GM19238 (cell line): ENCODE results near the gene SRPX.

Experiments used
- DNase-seq: peaks from one replicate; pipeline ENCODE4 v3.0.0; 2011; ENCODE audit warnings: low spot score; ENCODE audit not compliant: insufficient read length

Gene SRPX

DNA sequence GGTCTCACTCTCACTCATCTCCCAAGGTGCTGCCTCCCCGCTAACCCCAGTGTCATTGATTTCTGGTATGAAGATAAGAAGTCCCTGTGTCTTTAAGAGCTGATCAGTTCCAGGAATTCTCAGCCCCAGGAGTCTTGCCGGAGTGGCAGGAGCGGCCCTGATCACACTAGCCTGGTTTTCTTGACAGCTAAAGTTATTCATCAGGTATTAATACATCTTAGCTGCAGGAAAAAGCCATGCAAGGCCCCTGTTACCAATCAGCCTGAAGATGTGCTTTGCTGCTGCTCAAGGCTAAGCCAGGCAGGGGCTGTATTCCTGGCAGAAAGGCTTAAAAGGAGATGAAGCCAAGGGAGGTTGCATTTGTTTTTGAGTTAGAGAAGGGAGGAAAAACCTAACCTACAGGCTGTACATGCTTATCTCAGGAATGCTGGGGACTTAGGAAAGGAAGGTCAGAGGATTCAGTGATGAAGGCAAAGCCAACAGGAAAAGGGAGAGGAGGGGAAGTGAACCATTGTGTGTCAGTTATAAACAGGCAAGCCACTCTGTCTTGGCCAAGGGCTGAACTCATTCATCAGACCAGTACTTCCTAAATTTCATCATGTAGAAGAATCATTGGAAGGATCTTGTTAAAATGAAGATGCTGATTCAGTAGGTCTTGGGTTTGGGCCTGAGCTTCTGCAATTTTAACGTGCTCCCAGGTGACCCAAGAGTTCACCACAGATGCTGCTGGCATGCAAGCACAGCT lies 8.6 kb downstream of the SRPX start:
- no peak for DNase-seq

DNA sequence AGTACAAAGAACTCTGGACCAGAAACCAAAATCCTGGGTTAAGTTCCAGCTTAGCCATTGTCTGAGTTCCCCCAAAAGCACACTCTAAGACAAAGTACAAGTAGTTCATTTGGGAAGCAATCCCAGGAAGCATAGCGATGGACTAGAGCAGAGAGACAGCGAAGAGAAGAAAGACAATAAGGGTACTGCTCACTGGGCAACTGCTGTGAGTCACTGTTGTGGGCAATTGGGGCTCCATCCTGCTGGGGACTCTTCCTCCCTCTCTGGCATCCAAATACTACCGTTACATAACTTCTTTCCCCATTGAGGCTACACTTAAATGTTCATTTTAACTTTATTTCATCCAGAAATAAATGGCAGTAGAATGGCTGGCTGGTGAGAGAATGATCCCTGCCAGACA lies 14.1 kb downstream of the SRPX start:
- DNase-seq = no peak

DNA sequence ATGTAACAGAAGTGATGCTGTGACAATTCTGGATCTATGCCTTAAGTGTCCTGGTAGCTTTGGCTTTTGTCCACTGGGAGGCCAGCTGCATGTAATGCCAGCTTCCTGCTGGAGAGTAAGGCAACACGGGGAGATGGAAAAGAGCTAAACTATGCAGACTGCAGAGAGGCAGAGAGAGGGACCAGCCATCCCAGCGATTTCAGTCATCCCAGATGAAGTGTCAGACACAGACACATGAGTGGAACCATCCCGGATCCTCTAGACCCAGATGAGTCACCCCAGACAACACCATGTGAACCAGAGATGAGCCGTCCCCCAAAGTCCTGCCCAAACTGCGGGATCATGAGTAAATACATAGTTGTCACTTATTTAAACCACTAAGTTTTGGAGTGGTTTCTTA lies 14.6 kb downstream of the SRPX start:
- DNase-seq = no peak

DNA sequence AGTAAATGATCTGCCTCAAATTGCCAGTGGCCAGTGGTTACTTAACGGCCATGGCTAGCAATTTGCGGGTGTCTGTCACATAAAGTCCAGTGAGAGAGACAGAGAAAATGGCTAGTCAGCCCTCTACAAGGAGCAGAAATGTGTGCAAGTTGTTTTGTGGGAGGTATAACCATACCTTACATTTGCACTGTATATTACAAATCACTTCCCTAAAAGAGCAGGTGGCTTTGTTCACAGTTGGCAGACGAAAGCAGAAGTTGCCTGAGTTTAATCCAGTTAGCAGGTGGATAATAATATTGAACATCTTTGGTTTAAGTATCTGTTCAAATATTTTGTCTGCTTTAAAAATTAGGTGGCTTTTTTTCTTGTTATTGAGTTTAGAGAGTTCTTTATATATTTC lies 15.6 kb downstream of the SRPX start:
- no peak for DNase-seq

DNA sequence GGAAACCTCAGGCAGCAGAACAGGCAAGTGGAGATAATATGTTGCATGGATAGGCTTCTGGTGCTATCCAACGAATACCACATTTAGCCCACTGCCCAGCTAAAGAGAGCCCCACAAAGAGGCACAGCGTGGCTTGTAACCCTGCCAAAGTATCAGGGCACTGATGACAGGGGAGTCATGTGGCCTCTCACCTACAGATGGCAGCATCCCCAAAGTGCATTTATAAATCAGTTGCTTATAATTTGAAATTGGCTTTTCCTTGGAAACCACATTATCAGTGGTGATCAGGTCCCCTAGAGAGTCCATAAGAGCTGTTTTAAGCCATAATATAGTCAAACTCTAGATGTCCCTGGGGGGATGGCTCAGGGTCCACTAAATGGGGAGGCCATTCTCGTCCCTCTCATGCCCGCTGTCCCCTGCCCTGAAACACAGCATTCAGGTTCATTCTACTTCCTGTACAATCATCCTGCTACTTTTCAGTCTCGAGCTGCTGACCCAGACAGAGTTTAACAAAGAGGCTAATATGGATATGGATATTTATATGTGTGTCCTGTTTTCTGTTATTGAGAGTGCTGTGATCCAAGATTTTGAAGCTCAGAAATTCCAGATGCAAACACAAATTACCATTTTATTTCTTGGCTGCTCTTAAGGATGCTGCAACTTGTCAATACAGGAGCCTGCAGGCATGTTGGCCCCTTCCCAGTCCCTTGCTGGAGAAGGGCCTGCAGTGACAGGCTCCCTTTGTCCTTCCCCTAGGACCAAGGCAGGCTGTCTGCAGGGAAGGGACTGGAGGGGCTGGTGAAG lies 28.5 kb downstream of the SRPX start:
- no peak for DNase-seq

DNA sequence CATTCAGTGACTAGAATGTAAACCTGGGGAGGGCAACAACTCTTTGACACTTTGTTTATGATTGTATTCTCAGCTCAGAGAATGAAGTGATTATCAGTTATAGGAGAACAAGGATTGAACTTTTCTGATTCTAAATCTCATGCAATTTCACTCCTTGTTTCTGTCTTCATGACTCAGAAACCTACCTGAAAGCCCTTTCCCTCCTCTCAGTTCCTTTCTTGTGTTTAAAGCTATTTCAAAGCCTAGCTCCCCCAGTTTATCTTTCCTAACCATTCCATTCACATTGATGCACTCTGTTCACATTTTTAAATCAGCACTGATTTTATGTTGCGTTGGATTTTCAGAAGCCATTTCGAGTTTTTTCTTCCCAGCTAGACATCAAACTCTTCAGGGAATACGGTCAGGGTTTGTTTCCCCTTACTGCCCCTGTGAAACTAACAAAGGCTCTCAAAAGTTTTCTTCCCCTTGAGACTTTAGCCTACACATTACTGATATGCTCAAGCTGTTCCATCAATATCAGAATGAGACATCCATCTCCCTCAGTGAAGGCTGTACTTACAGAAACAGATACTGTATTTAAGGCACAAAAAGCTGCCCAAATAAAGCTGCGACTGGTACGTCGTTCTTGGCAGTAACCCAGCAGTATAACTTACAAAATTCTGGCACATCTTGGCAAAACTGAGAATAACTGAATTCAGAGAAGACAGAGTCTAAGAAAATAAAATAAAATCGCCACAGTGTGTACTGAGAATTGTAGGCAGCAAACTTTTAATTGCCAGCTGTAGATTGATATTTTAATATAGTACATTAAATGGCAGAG lies 31.0 kb downstream of the SRPX start:
- no peak for DNase-seq

DNA sequence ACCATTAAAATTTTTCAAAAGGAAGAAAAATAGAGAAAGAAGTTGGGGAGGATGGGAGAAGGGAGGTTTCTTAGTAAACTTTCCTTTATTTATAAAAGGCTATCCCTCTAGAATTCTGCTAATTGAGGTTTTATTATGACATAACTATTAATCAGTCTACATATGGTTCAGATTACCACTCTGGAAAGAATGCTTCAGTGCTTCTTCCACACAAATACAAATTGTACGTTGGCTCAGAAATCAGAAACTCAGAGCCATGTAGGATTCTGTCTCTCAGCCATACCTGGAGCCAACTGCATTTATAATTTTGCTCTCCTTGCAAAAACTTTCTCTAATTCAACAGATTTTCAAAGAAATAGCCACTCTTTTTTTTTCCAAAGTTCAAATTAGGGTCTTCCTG lies 37.1 kb downstream of the SRPX start:
- no peak for DNase-seq

DNA sequence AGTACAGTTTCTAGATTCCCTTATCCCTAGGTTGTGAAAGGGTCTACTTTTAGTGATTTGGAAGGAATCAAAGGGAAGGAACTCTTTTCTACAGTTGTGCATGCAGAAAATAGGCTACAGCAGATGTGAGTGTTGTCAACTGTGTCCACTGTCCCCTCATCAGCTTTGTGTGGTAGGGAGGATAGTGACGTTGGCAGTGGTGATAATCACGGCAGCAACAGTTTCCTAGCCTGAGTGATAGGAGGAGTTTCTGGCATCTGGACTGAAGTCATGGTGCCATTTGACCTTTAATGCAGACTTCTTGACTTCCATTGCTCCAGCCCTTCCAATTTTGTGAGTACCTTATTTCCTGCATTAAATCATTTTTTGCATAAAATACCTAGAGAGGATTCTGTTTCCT lies 39.3 kb downstream of the SRPX start:
- no peak for DNase-seq

DNA sequence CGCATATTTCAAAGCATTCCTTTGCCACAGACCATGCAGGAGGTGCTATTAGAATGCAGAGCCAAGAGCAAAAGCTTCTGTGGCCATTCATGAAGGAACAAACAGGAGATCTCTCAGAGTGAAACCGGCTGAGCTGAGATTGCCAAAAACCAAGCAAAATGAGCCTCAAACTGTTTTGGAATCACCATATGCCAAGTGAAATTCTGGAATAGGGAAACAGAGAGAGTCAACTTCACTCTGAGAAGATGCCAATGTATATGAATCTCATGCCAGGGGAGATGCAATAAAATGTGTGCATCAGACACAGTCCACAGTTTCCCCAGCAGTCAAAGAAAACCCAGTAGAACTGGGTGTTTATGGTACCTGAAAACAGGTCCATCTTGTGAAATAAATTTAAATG lies 42.3 kb downstream of the SRPX start:
- DNase-seq = no peak

DNA sequence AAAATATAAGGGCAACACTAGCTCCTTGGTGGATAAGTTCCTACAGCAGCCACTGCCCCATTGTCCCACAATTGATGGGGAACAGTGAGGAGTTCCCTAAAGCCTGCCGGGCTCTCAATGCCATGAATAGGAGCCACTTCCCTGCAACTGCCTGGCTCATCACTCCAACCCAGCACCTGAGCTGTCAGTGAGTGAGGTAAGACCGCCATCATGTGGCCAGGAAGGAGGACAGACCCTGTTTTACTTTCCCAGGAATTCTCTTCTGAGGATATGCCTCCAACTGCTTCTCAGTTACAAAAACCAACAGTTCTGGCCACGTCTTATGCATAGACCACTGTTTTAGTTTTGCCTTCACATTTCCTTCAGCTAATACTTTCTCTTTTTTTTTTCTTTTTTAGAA lies 45.5 kb downstream of the SRPX start:
- no peak for DNase-seq

DNA sequence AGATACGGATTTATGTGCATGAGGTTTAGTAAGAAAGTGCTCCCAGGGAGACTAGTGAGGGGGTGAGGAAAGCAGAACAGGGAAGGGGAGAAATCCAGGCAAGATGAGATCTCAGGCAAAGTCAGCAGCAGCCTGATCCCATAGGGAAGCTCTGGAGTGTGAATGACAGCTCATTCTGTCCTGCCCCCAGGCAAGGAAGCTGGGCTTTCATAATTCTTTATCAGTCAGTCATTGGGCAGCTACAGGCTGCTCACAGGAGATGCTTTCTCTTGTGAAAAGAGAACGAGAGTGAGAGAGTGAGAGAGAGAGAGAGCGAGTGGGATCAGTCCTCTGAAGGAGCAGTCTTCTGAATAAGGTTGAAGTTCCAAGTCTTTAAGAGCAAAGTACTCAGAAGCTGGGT lies 48.1 kb downstream of the SRPX start:
- no peak for DNase-seq

DNA sequence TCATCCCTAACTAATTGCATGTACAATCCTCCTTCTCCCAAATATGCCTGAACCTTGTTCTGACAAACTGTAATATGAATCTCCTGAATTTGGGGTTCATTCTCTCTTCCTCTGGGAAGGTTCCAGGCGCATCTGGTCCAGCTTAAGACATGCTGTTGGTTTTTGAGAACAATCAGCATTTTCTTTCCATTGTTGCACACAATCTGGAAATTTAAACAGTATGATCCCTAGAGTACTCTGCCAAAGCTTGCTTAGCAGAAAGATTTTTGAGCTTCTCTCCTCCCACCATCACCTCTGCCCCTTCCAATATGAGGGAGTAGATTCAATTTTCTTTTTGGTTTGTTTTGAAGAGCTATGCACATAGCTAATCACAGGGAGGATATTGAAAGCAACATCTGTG lies 50.1 kb downstream of the SRPX start:
- no peak for DNase-seq

DNA sequence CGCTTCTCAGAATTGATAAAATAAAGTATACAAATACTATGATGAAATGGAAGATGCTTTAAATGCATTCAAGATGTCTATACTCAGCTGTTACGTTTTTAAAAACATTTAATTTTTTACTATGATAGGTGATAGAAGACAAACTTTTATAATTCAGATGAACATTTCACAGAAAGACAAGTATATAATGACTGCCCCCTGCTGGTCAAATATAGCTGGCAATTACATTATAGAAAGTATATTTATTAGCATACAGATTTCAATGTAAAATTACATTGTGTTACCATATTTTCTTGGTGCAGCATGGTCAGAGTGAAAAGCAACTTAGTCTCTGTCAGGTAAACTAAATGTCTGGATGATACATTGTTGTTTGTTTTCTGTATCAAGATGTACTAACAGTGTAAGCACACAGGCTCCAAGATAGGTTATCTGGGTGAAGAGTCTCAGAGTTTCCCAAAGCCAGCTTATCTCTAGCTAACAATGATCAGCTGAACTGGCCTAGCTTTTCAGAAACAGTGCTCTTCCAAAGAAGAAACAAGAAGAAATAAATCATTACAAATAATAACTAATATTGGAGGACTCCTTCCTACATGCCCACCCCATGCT lies 54.1 kb downstream of the SRPX start:
- no peak for DNase-seq

DNA sequence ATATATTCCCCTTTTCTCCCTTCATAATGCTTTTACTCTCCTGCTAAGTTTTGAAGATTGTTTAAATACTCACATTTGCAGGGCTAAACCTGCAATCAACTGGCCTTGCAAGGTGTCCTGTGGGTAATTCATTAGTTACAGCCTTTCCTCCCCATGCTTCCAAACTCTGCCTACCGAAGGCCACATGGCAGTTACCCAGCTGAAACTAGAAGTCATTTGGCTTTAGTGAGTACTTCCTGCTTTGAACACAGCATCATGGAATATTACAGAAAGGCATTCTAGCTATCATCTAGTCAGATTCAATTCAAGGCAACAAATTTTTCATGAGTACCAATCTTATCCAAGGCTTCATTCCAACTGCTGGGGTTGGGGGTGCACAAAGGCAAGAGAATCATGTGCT lies 55.6 kb downstream of the SRPX start:
- no peak for DNase-seq

DNA sequence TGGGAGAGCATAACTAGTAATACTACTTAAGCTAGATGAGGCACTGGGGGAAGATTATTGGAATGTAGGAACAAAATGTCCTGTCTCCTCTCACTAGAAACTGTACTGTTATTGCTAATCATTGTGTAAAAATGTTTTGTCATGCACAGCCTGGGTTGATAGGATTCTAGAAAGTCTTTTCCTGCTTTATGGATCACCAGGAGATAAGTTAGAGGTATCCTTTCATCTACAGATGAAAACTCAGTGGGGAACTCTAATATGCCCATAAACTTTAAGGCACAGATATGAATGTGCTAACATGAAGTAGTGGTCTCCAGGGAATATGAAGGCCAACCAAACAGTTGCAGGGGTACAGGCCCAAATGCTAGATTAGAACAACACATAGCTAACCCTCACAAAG lies 57.5 kb downstream of the SRPX start:
- no peak for DNase-seq

DNA sequence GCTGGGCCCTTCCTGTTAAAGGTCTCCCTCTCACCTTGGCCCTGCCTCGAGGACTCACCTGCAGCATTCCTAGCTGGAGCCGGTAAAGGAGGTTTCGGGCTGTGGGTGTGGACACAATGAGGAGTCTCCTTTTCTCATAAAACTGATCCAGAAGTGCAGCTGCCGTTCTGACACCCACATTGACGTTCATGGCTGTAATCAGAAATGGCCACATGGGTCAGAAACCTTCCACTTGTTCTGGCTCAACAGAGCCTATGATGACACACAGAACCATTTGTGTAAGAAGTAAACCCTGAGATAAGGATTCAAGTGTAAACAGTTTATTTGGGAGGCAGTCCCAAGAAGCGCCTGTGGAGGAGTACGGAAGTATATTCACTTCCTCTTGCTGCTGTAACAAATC lies 63.8 kb downstream of the SRPX start:
- DNase-seq = no peak

DNA sequence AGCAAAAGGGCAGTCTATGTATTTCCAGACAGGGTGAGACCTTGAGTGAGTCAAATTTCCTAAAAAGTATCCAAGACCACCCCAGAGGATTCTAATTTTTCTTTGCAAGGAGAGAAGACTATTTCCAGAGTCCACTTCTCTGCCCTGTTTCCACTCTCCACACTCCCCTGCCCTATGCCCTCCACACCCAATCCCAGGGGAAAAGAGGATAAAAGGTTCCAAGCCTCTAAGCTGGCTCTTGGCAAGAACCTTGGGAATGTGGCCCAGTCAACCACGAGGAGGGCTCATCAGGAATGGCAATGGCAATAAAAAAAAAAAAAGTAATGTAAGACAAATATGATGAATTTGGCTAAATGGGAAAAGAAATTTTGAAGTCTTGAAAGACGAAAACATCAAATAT lies 65.9 kb downstream of the SRPX start:
- no peak for DNase-seq

DNA sequence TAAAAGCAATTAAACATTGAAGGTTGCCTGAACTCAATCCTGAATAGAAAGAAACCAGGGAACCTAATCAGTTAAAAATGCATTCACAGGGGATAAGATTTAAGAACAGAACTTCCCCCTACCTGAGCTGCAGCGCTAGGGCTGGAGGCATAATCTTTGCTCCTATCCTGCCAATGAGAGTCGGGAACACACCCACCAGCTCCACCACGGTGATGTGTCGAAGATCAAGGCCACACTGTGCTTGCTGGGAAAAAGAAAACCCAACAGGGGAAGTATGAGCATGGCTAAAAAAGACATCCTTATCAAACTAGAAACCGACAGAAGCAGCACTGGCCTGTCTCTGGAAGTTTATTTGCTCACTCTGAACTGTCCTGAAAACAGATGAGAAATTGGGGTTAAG lies 66.3 kb downstream of the SRPX start:
- no peak for DNase-seq

DNA sequence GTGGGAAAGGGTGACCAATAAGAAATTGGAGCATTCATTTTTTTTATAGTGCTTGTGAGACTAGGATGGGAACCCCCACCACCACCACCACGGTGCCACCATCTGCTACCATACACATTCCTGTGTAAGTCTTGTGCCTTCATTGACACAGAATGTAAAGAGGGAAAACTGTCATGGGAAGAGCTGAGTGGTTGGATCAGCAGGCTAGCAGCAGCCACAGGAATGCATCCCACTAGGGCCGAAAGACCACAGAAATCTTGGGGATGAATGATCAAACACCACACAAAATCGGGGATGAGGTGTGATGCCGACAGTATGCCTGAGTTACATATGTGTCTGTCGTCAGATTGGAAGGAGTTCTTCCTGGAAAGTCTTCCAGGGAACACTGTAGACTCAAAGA lies 69.2 kb downstream of the SRPX start:
- no peak for DNase-seq

DNA sequence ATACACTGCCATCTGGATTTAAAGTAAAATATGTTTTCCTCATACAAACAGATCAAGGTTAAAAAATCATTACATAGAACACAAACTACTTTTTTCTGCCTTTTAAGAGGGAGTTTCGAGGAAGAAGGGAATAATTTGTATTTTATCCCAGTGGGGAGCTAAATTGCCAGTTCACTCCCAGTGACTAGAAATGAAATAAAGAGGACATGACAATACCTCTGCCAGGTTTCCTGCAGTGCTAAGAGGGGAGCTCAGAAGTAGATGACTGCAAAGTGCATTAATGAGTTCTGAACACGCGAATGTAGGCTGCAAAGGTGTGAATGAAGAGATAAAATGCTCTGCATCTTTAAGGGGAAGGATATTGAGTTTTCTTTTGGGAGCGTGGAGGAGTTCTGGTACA lies 69.7 kb downstream of the SRPX start:
- DNase-seq = no peak

DNA sequence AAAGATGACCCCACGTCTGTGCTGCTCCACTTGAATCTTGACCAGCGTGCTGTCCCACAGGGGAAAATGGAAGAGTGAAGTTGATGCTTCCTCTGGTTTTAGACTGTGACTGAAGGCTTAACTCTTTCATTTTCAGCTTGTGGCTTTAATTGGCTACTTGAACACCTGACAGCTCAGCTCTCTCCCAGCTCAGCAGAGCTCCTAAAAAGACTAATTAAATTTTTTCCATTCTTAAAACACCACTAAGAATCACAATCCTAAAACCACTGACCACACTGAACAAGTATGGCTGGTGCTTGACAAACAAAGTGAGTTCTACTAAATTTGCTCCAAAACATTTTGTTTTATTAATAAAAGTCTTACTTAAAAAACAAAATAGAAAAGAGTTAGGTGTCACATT lies 71.7 kb downstream of the SRPX start:
- no peak for DNase-seq

DNA sequence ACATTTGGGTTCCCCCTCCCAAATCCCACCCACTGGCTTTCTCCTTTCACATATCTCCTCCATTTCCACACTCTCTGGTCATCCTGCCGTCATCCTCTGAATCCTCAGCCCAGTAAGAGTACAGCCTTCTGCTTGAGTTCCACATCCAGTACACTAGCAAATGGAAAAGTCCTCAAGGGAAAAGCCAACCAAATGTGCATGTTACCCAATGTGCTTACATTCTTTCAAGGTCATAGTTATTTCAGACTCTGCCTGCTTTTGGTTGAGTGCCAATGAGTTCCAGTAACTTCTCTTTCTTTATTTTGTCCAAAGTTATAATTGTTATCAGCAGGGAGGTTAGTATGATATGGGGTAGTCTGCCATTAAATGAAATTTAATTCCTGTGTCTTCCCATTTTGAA lies 78.1 kb downstream of the SRPX start:
- no peak for DNase-seq
